ENCODE measurements around the gene ADM.

Gene ADM

GRCh38 chr11:10291801-10292638, 12.9 kb upstream of the ADM start:
- DNase-seq, result no peak

DNA sequence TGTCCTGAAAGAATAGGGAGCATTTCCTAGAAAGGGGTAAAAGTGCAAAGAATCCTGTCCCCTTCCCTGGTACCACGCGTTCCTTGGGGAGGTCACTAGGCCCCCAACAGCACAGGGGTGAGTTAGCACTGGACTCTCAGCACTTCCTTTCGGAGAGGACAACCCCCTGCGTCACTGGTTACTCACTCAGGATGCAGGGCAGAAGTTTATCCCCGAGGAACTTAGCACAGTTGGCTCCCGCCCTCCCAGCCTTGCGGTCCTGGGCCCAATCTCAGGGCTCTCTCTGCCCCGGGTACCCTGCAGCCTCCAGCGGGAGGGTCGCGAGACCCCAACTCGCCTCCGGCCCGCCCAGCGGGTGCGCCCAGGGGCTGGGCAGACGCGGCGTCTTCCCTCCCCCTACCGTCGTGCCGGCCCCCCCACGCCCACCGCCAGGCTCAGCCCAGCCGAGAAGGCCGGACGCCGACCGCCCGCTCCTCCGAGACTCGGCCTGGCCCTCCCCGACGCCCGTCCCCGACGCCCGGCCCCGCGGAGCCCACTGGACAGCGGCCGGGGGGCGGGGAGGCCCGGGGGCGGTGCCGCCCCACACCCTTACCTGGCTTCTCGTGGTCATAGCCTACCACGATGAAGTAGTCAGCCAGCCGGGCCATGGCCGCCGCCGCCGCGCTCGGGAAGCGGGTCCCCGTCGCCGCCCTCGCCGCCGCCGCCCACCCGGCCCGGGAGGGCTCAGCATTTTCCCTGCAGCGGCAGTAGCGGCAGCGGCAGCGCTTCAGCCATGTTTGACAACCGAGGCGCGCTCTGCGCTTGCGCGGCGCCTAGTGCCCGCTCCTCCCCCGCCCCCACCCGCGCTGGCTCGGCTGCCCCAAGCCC, 11.2 kb upstream of the ADM start, which contains the start of gene SBF2:
TSS of gene SBF2 (minus strand) at position 797 of the 867 bp plus-strand sequence. CDS start at position 647, 150 bp downstream.
- DNase-seq, result peak; percentile 81

DNA sequence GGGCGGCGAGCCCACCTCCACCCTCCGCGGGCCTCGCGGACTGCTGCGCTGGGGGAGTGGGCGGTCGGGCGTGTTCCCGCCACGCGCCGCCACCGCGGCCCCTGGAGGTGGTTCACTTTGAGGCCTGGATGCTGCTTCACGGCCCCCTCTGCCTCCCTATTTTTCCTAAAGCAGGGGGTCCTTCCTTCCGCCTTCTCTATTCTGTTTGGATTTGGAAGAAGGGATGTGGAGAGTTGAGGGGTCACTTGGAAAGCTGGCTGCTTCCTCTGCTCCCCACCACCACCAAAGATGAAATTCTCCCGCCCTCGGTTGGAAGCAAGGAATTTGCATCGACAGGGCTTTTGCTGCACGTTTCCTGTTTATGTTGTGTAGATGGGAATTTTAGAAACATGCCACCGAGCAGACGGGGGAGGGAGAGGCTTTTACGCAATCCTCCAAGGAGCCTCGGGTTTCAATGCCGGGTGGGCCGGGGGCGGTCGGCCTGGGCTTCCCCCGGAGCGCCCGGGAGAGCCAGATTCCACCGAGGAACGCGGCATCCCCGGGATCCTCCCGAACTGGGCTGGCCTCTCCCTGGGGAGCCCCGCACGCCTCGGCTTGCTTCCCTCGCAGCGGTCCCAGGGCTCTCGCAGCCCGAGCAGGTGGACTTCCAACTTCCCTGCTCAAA, 10.5 kb upstream of the ADM start:
- peak; percentile 43 for DNase-seq

DNA sequence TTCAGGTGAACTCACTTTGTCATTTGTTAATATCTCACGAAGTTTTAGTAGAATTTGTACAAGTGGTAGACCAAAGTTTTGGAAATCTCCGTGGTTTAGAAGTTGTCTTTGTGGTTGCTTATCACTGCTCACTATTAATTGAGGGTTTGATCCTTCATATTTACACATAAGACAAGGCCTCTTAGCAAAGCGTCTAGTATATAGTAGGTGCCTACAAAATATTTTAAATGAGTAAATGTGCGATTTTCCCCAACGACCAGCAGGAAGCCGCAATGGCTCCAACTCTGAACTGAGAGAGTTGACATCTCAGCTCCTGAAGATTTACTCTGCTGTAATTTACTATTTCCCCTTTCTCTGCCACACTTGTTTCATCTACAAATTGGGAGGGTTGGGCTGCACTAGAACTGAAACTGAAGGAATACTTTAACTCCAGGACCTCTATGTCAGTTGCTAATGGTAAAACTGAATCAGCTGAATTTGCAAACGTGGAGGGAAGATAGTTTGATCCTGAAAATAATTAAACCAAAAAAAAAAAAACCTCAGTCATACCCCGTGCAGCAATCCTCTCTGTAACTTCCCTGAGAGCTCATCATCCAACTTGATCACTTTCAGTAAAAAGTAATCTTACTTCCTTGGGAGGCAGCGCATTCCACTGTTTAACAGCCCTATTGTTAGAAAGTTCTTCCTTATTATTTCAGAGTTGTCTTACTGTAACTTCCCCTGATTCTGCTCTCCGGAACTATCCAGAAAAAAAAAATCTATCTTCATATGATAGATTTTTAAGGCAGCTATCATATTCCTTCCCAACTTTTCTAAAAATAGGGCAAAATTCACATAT, 9.6 kb upstream of the ADM start:
- peak; percentile 25 for DNase-seq

GRCh38 chr11:10298342-10298741, 6.5 kb upstream of the ADM start:
- no peak for DNase-seq

- no peak for DNase-seq
These were observed 3.1 kb upstream of the ADM start for GRCh38 chr11:10301656-10302358.

DNA sequence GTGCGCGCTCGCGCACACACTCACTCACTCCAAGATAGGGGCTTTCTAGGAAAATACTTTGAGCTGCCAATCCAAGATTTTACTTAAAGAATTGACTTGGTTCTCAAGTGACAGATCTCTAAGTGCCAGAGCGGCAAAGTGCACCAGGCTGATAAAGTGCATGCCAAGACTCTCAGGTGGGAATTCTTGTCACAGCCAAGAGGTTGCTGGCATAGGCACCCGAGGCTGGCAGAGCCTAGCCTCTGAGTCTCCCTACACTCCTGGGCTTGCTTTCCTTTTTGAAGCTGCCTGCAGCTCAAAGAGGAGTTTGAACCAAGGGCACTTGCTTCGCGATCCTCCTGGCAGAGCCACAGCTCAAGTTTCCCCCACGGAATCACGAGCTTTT, 2.5 kb upstream of the ADM start:
- DNase-seq, result no peak

DNA sequence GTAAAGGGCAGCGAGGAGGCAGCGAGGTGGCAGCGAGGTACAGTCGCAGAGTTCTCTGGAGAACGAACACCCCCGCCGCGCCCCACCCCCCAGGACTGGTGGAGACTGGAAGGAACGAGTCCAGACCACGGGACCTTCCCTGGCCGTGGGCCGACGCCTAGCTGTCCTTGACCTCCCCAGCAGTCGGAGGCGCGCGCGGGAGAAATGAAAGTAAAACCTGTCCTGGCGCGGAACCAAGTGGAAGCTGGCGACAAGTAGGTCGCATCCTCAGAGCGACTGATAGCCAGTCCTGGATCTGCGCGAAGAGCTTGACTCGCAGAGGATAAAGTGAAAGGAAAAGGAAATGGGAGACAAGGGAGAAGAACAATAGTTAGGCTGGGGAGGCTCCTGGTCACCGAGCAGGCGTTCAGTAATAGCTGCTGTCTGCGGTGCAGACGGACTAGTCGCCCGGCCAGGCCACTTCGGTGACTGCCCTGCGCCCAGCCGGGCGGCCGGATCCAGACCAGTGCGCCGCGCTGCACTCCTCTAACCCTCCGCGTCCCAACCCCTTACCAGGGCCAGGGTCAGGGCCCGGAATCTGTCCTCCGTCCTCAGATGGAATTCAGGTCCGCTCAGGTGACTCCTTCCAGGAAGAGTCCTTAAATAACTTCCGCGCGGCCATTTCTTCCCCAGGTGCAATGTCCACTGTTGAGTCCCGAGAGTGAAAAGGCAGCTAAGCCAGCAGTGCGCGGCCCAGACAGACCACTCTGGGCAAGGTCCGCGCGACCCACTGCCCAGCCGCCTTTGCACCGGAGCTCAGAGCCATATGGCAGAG, 1.9 kb upstream of the ADM start:
- DNase-seq, result peak; percentile 89

- peak; percentile 54 for DNase-seq
These were observed 1.1 kb upstream of the ADM start for GRCh38 chr11:10303558-10304363.

DNA sequence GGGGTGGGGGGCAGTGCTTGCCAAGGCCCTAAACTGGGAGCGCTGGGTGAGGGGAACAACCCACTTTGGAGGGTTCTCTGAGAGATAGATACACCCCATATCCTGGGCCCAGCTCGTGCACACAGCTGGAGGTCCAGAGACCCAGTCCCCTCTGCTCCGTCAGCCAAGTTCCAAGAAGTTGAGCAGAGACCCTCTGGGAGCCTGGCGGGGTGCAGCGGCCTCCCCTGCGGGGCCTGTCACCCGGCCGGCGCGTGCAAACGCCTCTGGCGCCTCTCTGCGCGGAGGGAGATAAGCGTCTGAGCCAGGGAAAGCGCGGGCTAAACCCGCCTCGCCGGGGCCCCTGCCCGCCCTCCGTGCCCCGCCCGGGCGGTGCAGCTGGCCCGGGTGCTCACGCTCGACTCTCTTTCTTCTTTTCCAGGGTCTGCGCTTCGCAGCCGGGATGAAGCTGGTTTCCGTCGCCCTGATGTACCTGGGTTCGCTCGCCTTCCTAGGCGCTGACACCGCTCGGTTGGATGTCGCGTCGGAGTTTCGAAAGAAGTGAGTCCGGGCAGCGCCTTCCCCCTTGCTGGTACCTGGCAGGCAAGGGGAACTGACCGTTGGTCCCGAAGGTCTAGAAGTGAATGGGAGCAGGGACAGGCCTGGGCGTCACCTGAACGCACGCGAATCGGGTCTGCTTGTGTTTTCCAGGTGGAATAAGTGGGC, 540 bp downstream of the ADM start:
- peak; percentile 47 for DNase-seq

DNA sequence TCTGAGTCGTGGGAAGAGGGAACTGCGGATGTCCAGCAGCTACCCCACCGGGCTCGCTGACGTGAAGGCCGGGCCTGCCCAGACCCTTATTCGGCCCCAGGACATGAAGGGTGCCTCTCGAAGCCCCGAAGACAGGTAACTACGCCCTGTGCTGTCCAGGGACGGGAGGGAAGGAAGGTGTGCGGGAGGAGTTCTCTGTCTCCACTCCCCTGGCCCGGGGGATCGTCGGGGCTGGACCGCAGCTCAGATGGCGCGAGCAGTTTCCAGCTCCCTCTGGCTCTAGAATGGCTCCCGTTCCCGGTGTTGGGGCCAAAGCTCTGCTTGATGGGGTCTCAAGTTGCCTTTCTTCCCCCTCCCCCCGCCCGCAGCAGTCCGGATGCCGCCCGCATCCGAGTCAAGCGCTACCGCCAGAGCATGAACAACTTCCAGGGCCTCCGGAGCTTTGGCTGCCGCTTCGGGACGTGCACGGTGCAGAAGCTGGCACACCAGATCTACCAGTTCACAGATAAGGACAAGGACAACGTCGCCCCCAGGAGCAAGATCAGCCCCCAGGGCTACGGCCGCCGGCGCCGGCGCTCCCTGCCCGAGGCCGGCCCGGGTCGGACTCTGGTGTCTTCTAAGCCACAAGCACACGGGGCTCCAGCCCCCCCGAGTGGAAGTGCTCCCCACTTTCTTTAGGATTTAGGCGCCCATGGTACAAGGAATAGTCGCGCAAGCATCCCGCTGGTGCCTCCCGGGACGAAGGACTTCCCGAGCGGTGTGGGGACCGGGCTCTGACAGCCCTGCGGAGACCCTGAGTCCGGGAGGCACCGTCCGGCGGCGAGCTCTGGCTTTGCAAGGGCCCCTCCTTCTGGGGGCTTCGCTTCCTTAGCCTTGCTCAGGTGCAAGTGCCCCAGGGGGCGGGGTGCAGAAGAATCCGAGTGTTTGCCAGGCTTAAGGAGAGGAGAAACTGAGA, 1.4 kb downstream of the ADM start:
- DNase-seq, result peak; percentile 22

DNA sequence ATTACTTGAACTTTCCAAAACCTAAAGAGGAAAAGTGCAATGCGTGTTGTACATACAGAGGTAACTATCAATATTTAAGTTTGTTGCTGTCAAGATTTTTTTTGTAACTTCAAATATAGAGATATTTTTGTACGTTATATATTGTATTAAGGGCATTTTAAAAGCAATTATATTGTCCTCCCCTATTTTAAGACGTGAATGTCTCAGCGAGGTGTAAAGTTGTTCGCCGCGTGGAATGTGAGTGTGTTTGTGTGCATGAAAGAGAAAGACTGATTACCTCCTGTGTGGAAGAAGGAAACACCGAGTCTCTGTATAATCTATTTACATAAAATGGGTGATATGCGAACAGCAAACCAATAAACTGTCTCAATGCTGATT, 2.1 kb downstream of the ADM start:
- no peak for DNase-seq

- peak; percentile 86 for DNase-seq
These were observed 2.7 kb downstream of the ADM start for GRCh38 chr11:10307400-10308200.

- DNase-seq, result no peak
These were observed 3.5 kb downstream of the ADM start for GRCh38 chr11:10308201-10308954.

GRCh38 chr11:10309163-10310093, 4.6 kb downstream of the ADM start:
- peak; percentile 83 for DNase-seq

All from RPMI8226 (cell line).